Neutrophil (primary cell): ENCODE data around the gene DCLK1.

ENCODE experiments used
- H3K27ac ChIP-seq: fragments of 200-600 bp; sonication (generic); 2 replicates; pipeline ENCODE4 v1.5.1; 2016; ENCODE audit warnings: mild to moderate bottlenecking, moderate library complexity
- H3K27me3 ChIP-seq: fragments of 200-600 bp; sonication (generic); 2 replicates; pipeline ENCODE4 v1.6.0; 2016; ENCODE audit warnings: mild to moderate bottlenecking
- H3K36me3 ChIP-seq: fragments of 200-600 bp; sonication (generic); 2 replicates; pipeline ENCODE4 v1.5.1; 2017
- H3K4me1 ChIP-seq, 2 experiments: fragments of 200-600 bp in 1 of 2; sonication (generic) in 1 of 2; 1 replicate in 1 of 2; 2 replicates in 1 of 2; pipeline versions ENCODE4 v1.5.1 to v1.6.1; 2013 to 2016; ENCODE audit warnings: low read depth in 1 of 2, low read length in 1 of 2, mild to moderate bottlenecking in 1 of 2, moderate library complexity in 1 of 2; ENCODE audit not compliant: control insufficient read depth in 1 of 2, insufficient read depth in 1 of 2
- H3K4me3 ChIP-seq, 2 experiments: fragments of 200-600 bp in 1 of 2; sonication (generic) in 1 of 2; 1 replicate in 1 of 2; 2 replicates in 1 of 2; pipeline ENCODE4 v1.5.1; 2013 to 2016; ENCODE audit warnings: low read depth in 1 of 2, low read length in 1 of 2, mild to moderate bottlenecking in 1 of 2, moderate library complexity in 1 of 2
- H3K9me3 ChIP-seq: fragments of 200-600 bp; sonication (generic); 2 replicates; pipeline ENCODE4 v1.5.1; 2016
- TF ChIP-seq, protein P1 (sequence below): fragments of 200-600 bp; sonication (generic); IDR thresholded peaks from 2 replicates; pipeline ENCODE4 v1.5.1; 2016; ENCODE audit warnings: antibody characterized with exemption

The DCLK1 gene

DNA sequence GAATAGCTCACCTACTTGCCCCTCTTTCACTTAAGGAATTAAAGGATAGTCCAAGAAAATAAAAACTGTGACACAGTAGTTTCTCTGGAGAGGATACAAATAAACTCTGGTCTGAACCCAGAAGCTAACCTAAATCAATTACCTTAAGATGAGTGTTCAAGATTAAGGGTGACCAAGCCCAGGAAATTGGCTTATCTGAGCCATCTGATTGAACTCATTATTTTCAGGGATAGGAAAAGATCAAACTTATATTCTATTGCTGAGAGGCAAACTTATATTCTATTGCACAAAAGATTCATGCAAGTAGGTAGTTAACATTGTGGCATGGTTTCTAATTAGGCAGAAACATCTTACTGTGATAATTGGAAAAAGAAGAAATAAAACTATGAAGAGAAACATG lies 175.1 kb downstream of the DCLK1 start:
- no peaks in the 10 kb centered on the region for H3K4me1 ChIP-seq
- no peak overlapping the region for H3K4me3 ChIP-seq
- no peaks in the 10 kb centered on the region for H3K36me3 ChIP-seq
- H3K27me3 ChIP-seq: no peaks in the 10 kb centered on the region
- TF ChIP-seq, protein P1, sequence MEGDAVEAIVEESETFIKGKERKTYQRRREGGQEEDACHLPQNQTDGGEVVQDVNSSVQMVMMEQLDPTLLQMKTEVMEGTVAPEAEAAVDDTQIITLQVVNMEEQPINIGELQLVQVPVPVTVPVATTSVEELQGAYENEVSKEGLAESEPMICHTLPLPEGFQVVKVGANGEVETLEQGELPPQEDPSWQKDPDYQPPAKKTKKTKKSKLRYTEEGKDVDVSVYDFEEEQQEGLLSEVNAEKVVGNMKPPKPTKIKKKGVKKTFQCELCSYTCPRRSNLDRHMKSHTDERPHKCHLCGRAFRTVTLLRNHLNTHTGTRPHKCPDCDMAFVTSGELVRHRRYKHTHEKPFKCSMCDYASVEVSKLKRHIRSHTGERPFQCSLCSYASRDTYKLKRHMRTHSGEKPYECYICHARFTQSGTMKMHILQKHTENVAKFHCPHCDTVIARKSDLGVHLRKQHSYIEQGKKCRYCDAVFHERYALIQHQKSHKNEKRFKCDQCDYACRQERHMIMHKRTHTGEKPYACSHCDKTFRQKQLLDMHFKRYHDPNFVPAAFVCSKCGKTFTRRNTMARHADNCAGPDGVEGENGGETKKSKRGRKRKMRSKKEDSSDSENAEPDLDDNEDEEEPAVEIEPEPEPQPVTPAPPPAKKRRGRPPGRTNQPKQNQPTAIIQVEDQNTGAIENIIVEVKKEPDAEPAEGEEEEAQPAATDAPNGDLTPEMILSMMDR: no peak
- H3K27ac ChIP-seq: no peak overlapping the region
- H3K9me3 ChIP-seq: no peaks in the 10 kb centered on the region

DNA sequence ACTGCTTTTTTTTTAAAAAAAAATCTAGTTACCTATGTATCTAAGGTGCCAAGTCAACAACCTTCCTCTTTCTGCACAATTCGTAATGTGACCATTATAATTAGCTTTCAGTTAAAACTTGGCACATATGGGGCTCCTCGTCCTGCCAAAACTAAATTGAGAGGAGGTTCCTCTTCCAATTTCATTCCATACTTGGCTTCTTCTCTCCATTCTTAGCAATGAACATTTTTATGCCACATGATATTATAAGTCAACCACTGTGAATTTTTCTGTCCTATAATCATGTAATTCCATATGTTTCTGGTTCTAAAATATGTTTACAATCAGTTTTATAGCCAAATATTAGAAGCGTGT lies 177.0 kb downstream of the DCLK1 start:
- Histone ChIP-seq H3K27ac (no peak overlapping the region), H3K9me3 (no peaks in the 10 kb centered on the region), H3K4me1 (no peaks in the 10 kb centered on the region), H3K27me3 (no peaks in the 10 kb centered on the region), H3K36me3 (no peaks in the 10 kb centered on the region), H3K4me3 (no peak overlapping the region)
- TF ChIP-seq, protein P1: no peak

DNA sequence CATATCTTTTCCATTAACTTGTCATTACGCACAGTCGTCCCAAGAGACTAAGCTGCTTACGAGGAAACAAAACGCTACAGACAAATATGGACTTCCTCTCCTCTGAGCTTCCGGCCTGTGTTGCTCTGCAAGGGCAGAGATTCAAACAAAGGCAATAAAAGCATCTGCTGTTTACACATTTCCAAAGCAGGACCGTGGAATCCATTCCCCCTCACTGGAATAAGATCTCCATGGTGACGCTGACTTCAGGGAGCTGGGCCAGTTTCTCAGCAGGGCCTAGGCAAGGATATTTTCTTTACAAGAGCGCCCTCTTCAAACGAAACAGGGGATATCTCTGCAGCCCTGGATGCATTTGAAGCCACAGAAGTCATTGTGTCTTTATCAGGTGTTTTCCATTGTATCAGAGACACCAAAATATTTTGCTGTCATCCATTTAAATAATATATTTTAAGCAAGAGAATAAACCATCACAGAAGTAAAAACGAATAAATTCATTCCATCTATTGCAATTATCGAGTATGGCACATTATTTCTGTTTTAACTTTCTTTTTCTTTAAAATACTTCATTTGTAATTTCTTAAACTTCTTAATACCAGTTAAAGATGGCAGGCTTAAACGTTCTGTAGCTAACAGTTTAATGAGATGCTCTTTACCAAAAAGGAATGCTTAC lies 177.5 kb downstream of the DCLK1 start:
- Histone ChIP-seq H3K4me1 (no peaks in the 10 kb centered on the region), H3K27ac (no peak overlapping the region), H3K9me3 (no peaks in the 10 kb centered on the region), H3K27me3 (no peaks in the 10 kb centered on the region), H3K36me3 (no peaks in the 10 kb centered on the region), H3K4me3 (no peak overlapping the region)
- TF ChIP-seq, protein P1: no peak

DNA sequence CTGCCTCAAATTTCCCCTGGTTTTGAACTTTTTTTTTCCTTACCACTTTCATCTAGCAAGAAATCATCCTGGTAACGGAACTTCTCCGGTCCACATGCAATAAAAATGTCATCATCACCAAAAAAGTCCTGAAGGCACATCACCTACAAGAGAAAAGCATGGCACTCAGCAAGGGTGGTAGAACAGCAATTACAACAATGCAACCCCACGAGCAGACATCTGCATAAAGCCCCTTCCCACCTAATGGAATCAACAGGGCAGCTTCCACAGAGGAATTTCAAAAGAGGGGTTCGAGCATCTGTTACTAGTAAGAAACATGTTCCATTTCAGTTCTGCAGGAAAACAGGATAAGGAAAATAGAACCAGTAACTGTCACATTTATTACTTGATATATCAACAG lies 183.9 kb downstream of the DCLK1 start:
- H3K9me3 ChIP-seq: no peaks in the 10 kb centered on the region
- no peak overlapping the region for H3K4me3 ChIP-seq
- H3K27me3 ChIP-seq: no peaks in the 10 kb centered on the region
- H3K36me3 ChIP-seq: no peaks in the 10 kb centered on the region
- TF ChIP-seq, protein P1: no peak
- no peaks in the 10 kb centered on the region for H3K4me1 ChIP-seq
- no peak overlapping the region for H3K27ac ChIP-seq

DNA sequence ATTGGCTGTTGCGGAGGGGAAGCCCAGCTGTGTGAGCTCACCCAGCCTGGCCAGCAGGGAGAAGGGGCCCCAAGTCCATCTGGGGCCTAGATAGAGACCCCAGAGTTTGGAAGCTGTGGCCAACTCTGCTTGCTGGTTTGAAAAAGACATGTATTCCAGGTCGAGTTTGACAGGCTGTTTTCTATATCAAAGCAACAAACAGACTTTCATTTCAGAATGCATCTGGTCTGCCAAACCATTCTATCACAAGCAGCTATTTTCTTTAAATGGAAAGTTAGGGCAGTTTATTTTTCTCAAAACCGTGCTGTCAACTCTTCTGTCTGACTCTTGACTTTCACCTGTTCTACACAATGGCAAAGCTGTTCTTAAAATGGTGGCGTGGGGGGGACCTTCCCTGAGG lies 185.8 kb downstream of the DCLK1 start:
- TF ChIP-seq, protein P1: no peak
- H3K36me3 ChIP-seq: no peaks in the 10 kb centered on the region
- no peaks in the 10 kb centered on the region for H3K4me1 ChIP-seq
- no peak overlapping the region for H3K27ac ChIP-seq
- H3K9me3 ChIP-seq: no peaks in the 10 kb centered on the region
- no peak overlapping the region for H3K4me3 ChIP-seq
- no peaks in the 10 kb centered on the region for H3K27me3 ChIP-seq

DNA sequence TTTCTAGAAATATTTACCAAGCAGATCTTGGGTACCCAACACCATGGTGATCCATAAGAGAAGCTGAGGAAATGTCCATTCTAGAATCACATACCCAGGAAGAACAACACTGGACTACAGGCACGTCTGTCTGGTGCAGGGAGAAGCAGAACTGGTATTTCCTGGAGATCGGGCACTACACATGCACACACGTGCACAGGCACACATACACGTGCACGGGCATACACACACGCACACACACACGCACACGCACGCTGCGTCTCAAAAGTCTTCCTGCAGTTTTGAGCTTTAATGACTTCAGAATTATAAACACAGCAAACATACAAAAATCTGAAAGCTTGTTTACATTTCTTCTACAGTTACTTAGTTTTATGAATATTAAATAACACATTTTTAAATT lies 189.8 kb downstream of the DCLK1 start:
- no peaks in the 10 kb centered on the region for H3K4me1 ChIP-seq
- no peaks in the 10 kb centered on the region for H3K36me3 ChIP-seq
- TF ChIP-seq, protein P1: no peak
- no peak overlapping the region for H3K27ac ChIP-seq
- no peaks in the 10 kb centered on the region for H3K9me3 ChIP-seq
- no peaks in the 10 kb centered on the region for H3K27me3 ChIP-seq
- H3K4me3 ChIP-seq: no peak overlapping the region
